Stimulated activated CD8-positive, alpha-beta memory T cell treated with anti-CD3 and anti-CD28 coated beads, Interleukin-15, amount 100 ng/mL, for 1 hour (primary cell): ENCODE data around the gene CDCA8.
"Not testable (repeated sequence)": the region's sequence is repeated elsewhere in the genome, so short reads cannot be mapped to it uniquely, and the experiment has no call there.

Experiments used
- DNase-seq: peaks from one replicate; pipeline ENCODE4 v3.0.0-alpha.2; 2020; ENCODE audit warnings: low read depth

CDCA8 gene

DNA sequence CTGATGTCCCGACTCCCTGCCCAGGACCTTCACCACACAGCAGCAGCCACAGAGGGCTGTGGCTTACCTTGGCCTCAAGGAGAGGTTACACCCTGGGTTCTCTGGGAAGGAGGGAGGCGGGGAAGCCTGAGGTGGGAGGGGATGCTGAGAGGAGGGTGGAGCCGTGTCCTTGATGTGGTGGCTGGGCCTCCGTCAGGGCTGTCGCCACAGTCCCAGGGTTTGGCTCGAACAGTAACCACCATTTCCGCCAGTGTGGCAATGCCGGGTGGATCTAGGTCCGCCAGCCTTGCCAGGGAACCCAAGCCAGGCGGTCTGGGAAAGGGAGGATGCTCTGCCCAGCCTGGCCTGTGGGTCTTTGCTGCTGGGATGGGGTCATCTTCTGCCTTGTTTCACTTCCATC lies 18.4 kb upstream of the CDCA8 start:
- DNase-seq = peak; percentile 25

DNA sequence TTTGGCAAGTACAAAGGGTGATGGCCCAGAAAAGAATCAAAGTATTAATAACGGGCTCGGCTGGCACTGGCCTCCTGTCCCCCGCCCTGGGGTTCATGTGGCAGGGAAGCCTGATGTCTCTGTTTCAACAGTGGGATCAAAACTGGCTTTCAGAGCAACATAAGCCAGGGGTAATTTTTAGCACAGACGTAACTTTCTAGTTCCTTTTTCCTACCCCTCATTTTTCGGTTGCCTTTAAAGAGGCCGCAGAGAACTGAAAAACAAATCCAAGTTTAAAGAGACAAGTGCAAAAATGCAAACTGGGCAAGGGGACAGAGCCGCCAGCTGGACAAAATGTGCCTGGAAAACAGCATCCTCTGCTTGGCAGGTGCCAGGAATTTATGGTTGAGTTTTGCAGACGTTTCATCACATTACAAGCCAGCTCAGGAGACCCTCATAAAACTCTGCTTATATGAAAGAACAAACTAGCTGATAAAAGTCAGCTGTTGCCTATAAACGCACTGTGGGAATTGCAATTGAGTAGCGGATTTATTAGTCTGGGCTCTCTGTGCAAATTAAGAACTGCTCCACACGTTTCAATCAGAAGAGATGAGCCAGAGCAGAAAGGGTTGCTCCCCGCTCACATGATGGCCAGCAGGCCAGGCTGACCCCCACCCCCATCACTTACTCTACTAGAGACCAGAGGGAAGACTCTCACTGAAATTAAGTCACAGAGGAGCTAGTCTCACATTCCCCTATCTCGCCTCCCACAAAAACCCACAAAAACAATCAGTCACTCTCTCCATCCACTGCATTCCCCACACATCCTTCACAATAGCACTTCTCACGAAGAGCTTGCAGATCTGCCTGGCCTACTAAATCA lies 15.8 kb upstream of the CDCA8 start:
- no peak for DNase-seq

DNA sequence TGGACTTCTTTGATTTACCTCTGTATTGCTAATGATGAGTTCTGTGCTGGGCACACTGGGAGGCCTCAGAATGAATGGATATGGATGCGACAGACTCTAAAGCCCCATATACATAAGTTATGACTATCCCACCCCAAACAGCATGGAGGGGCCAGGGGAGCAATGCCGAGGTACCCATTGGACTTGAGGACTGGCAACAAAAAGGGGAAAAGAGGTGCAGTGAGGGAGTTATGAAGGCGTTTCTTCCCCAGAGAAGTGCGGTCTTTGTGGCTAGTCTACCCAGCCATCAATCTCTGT lies 15.2 kb upstream of the CDCA8 start:
- no peak for DNase-seq

DNA sequence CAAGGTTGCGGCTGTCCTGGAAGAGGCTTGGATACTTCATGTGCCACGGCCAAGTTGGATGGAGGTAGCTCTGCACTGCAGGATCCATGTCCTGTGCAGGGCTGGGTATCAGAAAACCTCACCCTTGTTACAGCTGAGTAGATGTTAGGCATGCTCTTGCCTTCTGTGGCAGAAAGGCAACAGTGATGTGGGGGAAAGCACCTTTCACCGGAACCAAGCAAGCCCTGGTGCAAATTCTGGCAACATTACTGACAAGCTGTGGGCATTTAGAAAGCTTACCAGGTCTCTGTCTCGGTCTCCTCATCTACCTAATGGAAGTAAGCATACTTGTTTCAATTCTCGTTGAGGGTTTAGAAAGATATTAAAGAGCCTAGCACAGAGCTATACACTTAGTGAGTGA lies 14.5 kb upstream of the CDCA8 start:
- no peak for DNase-seq

DNA sequence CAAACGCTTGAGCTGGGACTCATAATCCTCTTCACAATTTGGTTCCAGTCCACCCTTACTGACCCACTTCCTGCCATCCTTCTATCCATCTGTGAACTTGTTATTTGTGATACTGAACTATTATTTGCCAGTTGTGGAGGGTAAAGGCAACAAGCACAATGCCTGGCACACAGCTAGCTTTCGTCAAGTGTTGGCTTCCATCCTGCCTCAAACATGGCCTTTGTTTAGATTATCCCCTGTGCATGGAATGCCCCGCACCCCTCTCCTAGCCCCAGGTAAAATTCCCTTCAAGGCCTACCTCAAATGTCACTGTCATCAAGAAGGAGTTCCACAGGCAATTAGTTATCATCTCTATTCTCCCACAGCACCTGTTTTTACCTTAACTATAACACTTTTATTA lies 11.4 kb upstream of the CDCA8 start:
- DNase-seq = no peak

DNA sequence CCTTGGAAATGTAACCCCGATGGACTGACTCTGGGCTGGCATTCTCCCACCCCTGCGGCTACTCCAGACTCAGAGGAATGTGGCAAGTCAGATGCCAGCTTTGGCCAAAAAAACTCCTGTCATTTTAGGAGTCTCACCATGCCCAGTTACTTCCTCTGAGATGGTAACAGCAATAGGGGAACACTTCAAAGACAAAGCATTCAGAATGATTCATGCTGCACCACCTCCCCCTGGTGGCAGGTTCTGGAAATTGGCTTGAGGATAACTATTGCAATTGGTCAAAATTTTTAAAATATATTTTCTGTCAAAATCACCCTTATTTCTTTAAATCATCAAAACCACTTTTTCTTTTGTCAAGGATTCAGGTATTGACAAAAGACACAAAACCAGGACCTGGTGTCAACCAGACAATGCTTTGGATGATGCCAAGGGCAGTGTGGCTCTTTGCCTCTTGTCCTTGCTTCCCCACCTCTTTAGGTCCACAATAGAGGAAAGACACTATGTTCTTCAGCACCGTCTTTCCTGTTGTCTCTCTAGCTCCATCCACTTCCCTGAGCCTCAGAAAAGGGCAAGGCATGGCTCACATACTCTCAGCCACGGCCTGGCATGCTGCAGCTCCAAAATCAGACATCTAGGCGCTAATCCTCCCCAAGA lies 9.9 kb upstream of the CDCA8 start:
- peak; percentile 76 for DNase-seq

DNA sequence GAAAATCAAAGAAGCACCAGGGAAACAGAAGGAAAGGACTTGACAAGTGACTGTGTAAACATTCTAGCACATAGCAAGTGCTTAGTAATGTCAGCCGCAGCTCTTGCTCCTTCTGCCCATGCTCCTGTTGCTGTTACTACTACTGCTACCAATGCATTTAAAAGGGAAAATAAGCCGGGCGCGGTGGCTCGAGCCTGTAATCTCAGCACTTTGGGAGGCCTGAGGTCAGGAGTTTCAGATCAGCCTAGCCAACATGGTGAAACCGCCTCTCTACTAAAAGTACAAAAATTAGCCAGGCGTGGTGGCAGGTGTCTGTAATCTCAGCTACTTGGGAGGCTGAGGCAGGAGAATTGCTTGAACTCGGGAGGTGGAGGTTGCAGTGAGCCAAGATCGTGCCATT lies 8.1 kb upstream of the CDCA8 start:
- not testable (repeated sequence) for DNase-seq

DNA sequence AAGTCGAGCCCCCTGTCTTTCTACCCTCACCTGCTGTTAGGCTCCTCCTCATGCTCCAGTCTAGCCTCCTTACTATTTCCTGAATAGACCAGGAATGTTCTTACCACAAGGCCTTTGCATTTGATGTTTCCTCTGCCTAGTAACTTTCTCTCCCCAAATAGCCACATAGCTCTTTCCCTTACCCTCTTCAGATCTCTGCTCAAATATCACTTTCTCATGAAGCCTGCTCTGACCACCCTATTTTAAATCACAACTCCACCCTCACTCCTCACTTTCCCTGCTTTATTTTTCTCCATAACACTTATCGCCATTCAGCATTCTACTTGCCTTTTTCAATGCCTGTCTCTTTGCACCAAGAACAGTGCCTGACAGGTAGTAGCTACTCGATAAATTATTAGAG lies 6.6 kb upstream of the CDCA8 start:
- DNase-seq = no peak

DNA sequence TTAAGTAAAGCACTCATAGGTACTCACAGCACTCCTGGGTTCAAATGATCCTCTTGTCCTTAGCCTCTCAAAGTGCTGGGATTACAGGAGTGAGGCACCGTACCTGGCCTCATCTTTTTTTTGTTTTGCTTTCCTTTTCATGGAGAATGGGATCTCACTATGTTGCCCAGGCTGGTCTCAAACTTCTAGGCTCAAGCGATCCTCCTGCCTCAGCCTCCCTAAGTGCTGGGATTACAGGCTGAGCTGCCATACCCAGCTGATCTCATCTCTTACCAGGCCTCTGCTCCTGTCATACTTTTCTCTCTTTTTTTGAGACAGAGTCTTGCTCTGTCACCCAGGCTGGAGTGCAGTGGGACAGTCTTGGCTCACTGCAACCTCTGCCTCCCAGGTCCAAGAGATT lies 4.6 kb upstream of the CDCA8 start:
- DNase-seq = not testable (repeated sequence)

DNA sequence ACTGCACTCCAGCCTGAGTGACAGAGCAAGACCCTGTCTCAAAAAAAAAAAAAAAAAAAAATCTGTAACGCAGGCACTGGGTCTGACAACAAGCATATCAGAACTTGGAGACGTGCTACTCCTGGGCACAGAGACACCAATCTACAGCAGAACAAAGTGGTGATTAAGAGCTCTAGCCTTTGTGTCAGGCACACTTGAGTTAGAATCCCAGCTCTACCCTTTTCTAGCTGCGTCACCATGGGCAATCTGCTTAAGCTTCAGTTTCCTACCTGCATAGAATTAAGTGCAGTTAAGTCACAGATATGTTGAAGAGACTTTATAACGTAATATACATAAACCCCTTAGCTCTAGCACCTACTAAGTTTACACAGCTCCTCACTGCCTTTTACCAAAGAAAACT lies 3.4 kb upstream of the CDCA8 start:
- no peak for DNase-seq

DNA sequence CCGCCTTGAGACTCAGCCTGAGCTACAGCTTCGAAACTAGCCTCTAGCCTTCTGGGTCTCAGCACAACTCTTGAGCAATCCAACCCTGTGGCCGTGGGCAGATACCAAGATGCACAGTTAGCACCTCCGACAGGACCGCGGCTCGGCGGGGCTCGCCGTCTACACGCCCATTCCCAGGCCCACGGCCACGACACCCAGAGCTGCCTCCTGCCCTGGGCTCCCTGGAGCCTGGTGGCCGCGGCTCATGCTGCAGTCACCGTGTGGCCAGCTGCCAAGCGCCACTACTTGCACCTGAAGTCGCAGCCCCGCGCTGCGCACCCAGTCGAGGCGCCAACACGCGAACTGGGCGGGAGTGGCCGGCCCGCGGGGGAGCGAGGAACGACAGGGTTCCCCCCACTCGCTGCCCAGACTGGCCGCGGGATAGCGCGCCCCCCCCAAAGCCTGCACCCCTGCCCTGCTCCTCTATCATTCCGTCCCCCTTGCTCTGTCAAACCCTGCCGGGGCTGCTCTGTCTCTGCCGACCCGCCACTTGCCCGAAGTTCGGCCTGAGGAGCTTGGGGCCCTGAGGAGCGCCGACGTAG lies 729 bp upstream of the CDCA8 start:
- no peak for DNase-seq

DNA sequence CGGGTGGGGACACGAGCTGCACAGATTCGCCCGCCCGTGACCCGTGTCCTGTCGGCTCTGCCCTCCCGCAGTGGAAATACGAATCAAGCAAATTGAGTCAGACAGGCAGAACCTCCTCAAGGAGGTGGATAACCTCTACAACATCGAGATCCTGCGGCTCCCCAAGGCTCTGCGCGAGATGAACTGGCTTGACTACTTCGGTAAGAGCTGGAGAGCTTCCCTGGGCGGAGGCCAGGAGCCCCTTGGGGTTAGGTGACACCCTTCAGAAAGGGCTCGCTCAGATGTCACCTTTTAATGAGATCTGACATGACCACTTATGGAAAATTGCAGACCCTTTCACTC lies 489 bp downstream of the CDCA8 start:
- no peak for DNase-seq

DNA sequence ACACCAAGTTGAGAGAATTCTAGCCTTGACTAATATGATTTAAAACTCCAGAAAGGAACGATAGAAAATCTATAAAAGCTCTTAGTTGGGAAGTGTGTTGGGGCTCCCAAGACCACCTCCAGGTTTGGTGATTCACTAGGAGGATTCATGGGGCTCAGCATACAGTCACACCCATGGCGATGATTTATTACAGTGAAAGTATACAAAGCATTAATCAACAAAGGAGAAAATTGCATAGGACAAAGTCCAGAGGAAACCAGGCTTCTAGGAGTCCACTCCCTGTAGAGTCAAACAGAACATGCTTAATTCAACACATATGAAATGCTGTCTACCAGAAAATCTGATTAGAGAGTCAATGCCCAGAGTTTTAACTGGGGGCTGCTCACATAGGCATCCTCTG lies 4.8 kb downstream of the CDCA8 start:
- DNase-seq = no peak

DNA sequence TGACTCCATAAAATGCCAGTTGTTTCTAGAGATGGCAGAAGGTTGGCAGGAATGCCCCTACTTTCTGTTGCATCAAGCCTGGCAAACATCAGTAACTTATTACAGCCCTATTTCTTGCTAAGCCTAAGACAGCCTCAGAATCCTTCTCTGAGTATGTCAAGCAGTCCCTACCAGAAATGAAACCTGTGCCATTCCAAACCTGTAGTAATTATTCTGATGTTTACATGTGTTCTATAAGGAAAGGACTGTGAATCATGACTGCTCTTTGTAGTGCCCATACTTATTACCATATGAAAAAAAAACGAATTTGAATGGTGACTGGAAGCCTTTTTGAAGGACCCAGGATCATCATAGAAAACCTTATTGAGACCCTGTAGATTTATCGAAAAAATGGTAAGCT lies 5.4 kb downstream of the CDCA8 start:
- no peak for DNase-seq

DNA sequence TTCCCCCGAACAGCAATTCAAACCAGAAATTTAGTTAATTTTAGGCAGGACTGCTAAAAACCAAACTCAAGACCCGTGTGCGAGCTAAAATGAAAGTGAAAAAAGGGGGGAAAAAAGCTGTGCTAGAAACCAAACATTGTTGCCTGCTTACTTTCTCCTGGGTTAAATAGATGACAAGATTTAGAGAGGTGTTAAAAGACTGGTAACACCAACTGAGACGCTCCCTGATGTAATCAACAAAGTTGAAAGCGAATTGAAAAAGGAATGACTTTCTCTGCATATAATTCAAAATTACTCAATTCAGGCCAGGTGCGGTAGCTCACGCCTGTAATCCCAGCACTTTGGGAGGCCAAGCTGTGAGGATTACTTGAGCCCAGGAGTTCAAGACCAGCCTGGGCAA lies 6.8 kb downstream of the CDCA8 start:
- no peak for DNase-seq

DNA sequence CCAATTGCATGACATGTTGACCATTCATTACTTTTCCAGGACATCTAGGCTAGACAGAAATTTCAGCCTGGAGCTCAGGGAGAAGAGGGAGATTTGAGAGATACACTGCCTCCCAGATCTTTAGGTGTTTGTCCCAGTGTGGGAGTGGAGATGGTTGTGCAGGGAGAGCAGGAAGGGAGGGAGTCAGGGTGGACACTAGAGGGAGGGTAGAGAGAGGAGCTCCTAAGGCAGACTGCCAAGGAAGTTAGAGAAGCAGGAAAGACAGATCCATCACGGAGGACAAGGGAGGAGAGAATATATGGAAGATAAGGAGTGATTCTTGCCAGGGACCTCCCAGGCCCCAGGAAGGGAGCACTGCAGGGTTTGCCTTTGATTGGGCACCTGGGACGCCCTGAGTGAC lies 8.7 kb downstream of the CDCA8 start:
- no peak for DNase-seq

DNA sequence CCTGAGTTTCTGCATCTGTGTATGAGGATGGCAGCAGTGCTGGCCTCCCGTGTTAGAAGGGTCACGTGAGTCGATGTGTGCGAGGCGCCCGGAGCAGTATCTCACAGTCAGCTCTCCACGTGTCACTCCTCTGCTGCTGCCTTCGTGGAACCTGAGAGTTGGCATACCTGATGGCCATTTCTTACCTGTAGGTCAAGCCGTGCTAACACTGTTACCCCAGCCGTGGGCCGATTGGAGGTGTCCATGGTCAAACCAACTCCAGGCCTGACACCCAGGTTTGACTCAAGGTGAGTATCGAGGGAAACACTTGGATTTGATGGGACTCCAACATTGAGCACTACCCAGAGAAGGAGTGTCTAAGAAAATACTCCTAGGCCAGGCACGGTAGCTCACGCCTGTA lies 10.7 kb downstream of the CDCA8 start:
- DNase-seq = no peak

DNA sequence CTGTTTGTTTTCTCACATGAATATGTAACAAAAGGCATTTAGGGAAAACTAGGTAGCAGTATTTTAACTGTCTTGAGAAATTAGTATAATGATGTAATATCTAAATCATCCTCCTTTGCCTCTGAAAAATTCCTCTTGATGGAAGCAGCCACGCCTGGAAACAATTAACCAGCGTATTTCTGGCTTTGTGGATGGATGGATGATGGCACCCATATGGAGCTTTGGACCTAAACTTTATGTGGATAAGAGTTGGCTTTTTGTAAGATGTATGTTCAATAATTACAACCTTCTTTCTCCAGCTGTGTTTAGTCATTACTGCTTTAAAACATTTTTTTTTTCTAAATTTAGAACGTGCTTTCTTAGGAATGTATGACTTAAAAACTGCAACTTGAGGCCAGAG lies 12.7 kb downstream of the CDCA8 start:
- DNase-seq = no peak

DNA sequence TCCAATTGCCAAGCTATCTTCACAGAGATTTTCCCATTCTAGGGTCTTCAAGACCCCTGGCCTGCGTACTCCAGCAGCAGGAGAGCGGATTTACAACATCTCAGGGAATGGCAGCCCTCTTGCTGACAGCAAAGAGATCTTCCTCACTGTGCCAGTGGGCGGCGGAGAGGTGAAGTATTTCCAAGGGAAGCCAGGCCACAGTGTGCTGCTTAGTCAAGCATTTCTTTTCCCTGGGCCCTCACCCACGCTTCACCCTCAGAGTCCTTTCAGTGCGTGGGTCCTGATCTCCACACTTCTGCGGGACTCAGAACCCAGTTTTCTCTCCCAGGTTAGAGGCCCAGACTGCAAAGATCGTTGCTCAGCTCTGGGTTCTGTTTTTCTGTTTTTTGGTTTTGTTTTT lies 13.1 kb downstream of the CDCA8 start:
- no peak for DNase-seq

DNA sequence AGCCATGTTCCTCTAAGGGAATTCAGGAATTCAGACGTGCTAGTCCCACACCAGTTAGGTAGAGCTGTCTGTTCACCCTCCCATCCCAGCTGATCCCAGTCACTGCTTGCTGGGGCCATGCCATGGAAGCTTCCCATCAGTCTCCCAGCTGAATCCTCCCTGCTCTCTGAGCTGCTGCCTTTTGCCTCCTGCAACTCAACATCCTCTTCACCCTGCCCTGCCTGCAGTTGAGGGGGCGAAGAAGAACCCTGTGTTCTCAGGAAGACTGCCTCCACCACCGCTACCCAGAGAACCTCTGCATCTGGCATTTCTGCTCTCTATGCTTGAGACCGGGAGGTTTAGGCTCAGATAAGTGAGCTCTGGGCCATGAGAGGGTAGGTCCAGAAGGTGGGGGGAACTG lies 16.2 kb downstream of the CDCA8 start:
- no peak for DNase-seq

DNA sequence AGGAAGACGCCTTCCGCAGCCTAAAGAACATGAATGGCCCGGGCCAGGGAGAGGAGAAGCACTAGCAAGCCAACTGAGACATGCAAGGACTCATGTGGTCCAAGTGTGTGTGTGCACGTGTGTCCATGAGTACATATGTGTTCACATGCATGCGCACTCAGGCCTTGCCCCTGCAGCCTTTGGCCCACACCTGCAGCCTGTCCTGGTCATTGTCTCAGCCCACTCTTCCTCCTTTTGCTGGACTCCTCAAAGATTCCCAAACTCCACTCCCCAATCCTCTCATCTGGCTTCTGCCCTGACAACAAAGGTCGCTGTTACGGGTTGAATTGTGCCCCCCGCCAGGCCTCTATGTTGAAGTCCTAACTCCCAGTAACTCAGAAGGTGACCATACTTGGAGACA lies 21.9 kb downstream of the CDCA8 start:
- no peak for DNase-seq

DNA sequence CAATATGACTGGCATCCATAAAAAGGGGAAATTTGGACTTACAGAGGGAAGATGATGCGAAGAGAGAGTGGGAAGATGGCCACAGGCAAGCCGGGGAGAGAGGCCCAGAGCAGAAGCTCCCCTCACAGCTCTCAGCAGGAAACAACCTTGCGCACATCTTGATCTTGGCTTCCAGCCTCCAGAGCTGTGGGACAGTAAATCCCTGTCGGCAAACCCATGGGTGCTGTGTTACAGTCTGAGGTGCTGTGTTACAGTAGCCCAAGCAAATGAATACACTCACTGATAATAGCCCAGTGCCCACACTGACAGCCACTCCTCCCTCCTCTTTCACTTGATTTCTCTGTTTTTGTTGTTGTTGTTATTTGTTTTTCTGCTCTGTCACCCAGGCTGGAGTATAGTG lies 22.4 kb downstream of the CDCA8 start:
- no peak for DNase-seq

DNA sequence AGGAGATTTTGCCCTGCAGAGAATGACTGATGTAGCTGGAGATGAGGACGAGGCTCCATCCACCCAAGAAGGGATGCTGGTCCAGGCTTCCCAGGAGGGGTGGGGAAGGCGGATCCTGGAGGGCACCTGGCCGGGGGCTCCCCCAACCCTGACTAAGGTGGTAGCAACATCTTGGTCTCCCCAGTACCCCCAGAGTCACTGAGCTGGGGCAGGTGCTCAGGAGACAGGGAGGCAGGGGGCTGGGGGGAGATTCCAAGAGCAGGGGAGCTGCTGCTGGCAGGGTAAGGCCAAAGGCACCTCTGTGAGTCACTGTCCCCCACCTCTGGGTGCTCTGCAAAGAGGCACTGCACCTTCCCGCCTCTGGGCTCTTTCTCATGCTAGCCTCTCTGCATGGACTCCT lies 24.0 kb downstream of the CDCA8 start:
- no peak for DNase-seq

DNA sequence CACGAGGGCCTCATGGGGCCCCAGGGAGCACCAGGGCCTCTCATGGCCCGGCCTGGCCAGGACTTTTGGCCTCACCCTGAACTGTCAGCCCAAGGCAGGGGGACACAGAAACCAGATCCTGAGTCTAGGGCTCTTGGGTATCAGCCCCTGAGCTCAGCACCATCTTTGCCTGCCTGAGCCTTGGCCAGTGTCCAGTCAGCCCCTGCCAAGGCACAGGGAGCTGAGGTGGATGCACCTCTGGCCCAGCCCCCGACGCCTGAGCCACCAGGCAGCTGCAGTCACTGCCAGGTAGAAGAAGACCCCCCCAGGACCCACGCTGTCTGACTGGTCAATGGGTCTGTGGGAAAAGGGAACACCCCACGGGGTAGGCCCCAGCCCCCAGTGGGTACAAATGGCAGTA lies 25.3 kb downstream of the CDCA8 start:
- no peak for DNase-seq
